Measurements from ENCODE around the gene LYPLA2. TPM values are rescaled to one million over a fixed set of nuclear protein-coding genes. Genes with fewer than 3 reads are reported as not detected.

LYPLA2 gene
- 37.8 and 86.4 TPM in 2 replicates for total RNA-seq

GRCh38 chr1:23790696-23791515 is at the start of gene LYPLA2:
Gene LYPLA2, plus strand, starts transcription at chr1:23791145. Its CDS starts 1,538 bp downstream, at chr1:23792683.

GRCh38 chr1:23743287-23744152 is 47.4 kb upstream of the LYPLA2 start, which contains the start of gene ELOA:
Gene ELOA, plus strand, starts transcription at chr1:23743471. Its CDS starts 33 bp downstream, at chr1:23743504.

GRCh38 chr1:23777979-23778814 is 12.7 kb upstream of the LYPLA2 start, which contains the start of gene PITHD1:
Gene PITHD1, plus strand, starts transcription at chr1:23778418. Its CDS starts 98 bp downstream, at chr1:23778516.

GRCh38 chr1:23800400-23801337 is 9.7 kb downstream of the LYPLA2 start, which contains the start of gene GALE:
Gene GALE, minus strand, starts transcription at chr1:23800754. Its CDS starts 1,747 bp downstream, at chr1:23799007.

GRCh38 chr1:23825076-23825761 is 34.3 kb downstream of the LYPLA2 start, which contains the start of gene HMGCL:
Gene HMGCL, minus strand, starts transcription at chr1:23825429. Its CDS starts 14 bp downstream, at chr1:23825415.

Other genes starting within 250 kb of the LYPLA2 start
- 114 and 706 TPM in 2 replicates for gene ID3, start 231.6 kb upstream of the LYPLA2 start, total RNA-seq
- 875 and 1,510 TPM in 2 replicates for gene RPL11, start 99.3 kb upstream of the LYPLA2 start, total RNA-seq
- gene ELOA, start 47.7 kb upstream of the LYPLA2 start, total RNA-seq = 25.1 and 31.4 TPM in 2 replicates
- gene PITHD1, start 12.7 kb upstream of the LYPLA2 start, total RNA-seq = 39.4 and 40.2 TPM in 2 replicates
- gene GALE, start 9.6 kb downstream of the LYPLA2 start, total RNA-seq = 10.7 and 71.2 TPM in 2 replicates
- 35.3 and 54.8 TPM in 2 replicates for gene HMGCL, start 34.3 kb downstream of the LYPLA2 start, total RNA-seq
- 6.2 and 10.7 TPM in 2 replicates for gene FUCA1, start 77.1 kb downstream of the LYPLA2 start, total RNA-seq
- gene CNR2, start 122.2 kb downstream of the LYPLA2 start, total RNA-seq = not detected in 2 replicates
- 64.8 and 73.3 TPM in 2 replicates for gene PNRC2, start 168.7 kb downstream of the LYPLA2 start, total RNA-seq
- 59.6 and 62.2 TPM in 2 replicates for gene SRSF10, start 189.2 kb downstream of the LYPLA2 start, total RNA-seq

Measured in epithelial cell of alveolus of lung (primary cell).